Esophagus squamous epithelium (tissue), 4 donors: ENCODE measurements around the gene ENOX2.

Source experiments
- CTCF ChIP-seq, 6 experiments: fragments of 450-650 bp in 4 of 6; fragments of 200-600 bp in 2 of 6; sonication (generic) in 2 of 6; IDR thresholded peaks; one replicate each; pipeline ENCODE4 v1.5.1; 2016 to 2019; ENCODE audit warnings: antibody characterized with exemption in 6 of 6, mild to moderate bottlenecking in 4 of 6, moderate library complexity in 4 of 6
- POLR2A ChIP-seq, 4 donors: fragments of 450-650 bp; IDR thresholded peaks; one replicate each; pipeline ENCODE4 v1.6.1; 2017; ENCODE audit warnings: antibody characterized with exemption in 4 of 4, mild to moderate bottlenecking in 4 of 4, moderate library complexity in 3 of 4

- TF ChIP-seq POLR2A (IDR thresholded peaks at IDR 0.05) (no peak), CTCF (IDR thresholded peaks at IDR 0.05) (no peak)
Observed at GRCh38 chrX:130846746-130847145, 56.3 kb downstream of the ENOX2 start.
